Fibroblast of peridontal ligament (primary cell): ENCODE measurements around the gene LRRC3C.
"Not testable (repeated sequence)": the region's sequence is repeated elsewhere in the genome, so short reads cannot be mapped to it uniquely, and the experiment has no call there.

ENCODE experiments used
- DNase-seq: peaks from one replicate; pipeline ENCODE4 v3.0.0-alpha.2; 2010; ENCODE audit errors: extremely low read depth

LRRC3C gene, protein sequence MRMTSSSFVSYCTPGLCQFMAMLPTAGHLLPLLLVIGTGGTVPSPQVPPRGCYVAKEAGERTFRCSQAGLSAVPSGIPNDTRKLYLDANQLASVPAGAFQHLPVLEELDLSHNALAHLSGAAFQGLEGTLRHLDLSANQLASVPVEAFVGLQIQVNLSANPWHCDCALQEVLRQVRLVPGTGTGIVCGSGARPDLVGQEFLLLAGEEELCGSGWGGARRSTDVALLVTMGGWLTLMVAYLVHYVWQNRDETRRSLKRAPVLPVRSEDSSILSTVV

GRCh38 chr17:39927101-39927928 lies at the start of gene LRRC3C, which contains the start of gene ORMDL3:
Gene LRRC3C (plus strand): TSS chr17:39927732. CDS start chr17:39941524, 13,792 bp downstream.
Gene ORMDL3 (minus strand): TSS chr17:39927601. CDS start chr17:39924203, 3,398 bp downstream.
- peak; percentile 93 for DNase-seq

DNA sequence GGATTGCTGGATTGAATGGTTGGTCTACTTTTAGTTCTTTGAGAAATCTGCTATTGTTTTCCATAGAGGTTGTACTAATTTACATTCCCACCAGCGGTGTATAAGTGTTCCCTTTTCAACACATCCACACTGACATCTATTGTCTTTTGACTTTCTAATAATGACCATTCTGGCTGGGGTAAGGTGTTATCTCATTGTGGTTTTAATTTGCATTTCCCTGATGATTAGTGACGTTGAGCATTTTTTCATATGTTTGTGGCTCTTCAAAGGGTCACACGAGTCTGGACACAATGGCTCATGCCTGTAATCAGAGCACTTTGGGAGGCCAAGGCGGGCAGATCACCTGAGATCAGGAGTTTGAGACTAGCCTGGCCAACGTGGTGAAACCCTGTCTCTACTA lies 41.4 kb upstream of the LRRC3C start:
- not testable (repeated sequence) for DNase-seq

DNA sequence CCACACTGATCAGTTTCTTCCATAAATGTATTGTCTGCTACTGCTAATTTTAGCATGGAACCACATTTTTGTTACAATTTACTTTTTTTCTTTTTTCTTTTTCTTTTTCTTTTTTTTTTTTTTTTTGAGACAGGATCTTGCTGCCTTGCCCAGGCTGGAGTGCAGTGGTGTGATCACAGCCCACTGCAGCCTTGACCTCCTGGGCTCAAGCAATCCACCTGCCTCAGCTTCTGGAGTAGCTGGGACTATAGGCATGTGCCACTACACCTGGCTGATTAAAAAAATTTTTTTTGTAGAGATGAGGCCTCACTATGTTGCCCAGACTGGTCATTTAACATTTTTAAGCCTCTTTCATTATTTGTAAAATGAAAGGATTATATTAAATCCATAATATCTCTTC lies 40.5 kb upstream of the LRRC3C start:
- no peak for DNase-seq

GRCh38 chr17:39889200-39889599 lies 38.3 kb upstream of the LRRC3C start:
- DNase-seq = no peak

GRCh38 chr17:39894681-39895376 lies 32.7 kb upstream of the LRRC3C start:
- no peak for DNase-seq

- no peak for DNase-seq
Measured at GRCh38 chr17:39898088-39898487, 29.4 kb upstream of the LRRC3C start.

GRCh38 chr17:39899215-39899614 lies 28.3 kb upstream of the LRRC3C start:
- DNase-seq = no peak

GRCh38 chr17:39902027-39902426 lies 25.5 kb upstream of the LRRC3C start:
- not testable (repeated sequence) for DNase-seq

GRCh38 chr17:39903158-39903884 lies 24.2 kb upstream of the LRRC3C start:
- DNase-seq = peak; percentile 50

DNA sequence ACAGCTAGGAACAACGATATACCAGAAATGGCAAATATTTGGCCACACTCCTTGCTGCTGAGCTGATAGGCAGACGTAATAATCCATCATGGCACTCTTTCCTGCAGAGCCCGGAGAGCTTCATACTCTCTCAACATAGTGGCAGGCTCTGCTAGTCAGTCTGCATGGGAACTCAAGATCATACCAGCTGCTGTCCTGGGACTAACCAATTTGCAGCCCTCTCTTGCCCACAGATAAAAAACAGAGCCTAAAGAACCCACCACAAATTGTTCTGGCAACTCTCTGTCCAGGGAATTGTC lies 22.6 kb upstream of the LRRC3C start:
- no peak for DNase-seq

- no peak for DNase-seq
Measured at GRCh38 chr17:39908789-39909352, 18.7 kb upstream of the LRRC3C start.

DNA sequence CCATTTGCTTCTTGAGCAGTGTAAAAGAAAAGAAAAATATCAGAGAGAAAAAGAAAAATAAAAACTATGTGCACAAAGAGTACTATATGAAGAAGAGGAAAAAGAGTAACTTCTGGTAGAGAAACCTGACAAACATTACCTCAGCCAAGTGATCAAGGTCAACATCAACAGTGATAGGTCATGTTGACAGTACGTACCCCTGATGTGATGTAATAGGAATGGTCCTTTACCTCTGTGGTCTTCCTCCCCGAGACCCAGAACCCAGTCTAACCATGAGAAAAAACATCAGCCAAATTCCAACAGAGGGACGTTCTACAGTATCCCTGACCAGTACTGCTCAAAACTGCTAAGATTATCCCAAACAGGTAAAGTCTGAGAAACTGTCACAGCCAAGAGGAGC lies 13.5 kb upstream of the LRRC3C start:
- no peak for DNase-seq

DNA sequence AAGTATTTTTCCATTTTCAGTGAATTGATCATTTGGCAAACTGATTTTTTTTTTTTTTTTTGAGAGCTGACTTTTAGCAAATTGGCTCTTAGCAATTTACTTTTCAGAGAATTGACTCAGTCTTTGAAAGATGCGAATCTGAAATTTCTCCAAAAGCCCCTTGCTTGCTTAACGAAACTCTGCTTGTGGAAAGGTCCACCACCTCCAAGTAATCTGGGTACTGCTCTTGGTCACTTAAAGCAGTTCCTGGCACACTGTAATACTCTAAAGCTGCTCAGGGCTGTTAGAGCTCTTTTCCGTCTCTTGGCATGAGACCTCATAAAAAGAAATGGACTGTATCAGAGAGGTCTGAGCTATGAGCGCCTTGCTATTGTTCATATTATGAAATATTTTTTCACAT lies 12.0 kb upstream of the LRRC3C start:
- no peak for DNase-seq

- peak; percentile 27 for DNase-seq
Measured at GRCh38 chr17:39916918-39917317, 10.6 kb upstream of the LRRC3C start.

DNA sequence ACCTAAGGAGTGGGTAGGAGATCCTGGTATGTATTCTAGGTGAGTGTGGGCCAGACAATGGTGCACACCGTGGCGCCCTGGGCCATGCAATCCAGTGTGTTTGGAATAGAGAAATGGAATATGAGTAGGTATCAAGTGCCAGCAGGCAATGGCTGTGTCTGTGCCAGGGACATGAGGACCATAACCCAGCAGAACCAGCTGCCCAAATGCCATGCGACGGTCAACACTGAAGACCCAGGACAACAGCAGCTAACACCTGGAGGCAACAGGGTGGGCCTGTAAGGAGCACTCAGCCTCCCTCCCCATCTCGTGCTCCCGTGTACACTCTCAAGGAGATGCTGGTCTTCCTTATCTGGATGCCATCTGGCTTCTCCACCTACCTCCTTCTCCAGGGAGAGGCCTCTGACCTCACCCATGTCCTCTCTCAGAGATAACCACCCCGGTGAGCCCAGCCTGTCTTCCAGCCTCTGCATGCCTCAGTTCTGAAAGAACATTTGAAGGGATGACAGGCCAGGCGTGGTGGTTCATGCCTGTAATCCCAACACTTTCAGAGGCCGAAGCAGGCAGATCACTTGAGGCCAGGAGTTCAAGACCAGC lies 8.3 kb upstream of the LRRC3C start:
- DNase-seq = no peak

DNA sequence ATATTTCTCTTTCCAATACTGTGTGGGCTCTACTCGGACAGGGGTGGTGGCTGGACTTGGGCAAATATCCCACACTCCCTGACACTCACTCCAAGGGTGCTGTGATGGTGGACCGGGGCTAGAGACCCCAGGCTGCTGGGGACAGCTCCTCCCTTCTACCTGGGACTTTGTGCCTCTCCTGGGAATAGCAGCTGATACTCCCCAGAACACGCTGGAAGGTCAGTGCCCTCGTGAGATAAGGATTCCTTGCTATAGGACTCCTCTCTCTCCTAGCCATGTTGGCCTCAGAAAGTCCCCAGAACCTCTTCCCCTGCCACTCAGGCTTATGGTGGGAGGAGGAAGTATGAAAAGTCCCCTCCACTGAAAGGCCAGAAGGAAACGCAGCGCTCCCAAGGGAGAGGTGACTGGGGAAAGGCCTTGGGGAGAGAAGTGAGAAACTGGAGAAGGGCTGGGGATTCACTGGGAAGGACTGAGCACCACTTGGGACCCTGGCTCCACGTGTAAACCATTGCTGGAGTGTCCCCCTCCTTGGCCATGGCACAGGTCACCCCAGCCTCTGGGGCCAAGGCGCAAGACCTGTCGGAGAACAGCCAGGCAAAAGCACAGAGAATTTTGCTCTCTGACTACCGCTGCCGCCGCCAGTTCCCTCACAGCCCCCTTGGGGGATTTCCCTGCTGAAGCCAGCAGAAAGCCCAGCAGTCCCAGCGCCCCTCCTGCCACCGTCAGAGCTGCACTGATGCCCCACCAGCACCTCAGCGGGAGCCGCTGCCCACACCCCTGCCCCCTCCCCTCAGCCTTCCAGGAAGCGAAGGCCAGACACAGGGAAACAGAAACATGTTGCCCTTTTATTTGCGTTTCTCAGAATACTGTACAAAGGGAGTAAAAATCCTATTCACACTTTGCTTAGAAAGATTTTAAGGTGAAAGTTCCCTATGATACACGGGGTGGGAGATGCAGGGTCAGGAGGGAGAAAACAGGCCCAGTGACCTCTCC lies 7.0 kb upstream of the LRRC3C start:
- DNase-seq = no peak

DNA sequence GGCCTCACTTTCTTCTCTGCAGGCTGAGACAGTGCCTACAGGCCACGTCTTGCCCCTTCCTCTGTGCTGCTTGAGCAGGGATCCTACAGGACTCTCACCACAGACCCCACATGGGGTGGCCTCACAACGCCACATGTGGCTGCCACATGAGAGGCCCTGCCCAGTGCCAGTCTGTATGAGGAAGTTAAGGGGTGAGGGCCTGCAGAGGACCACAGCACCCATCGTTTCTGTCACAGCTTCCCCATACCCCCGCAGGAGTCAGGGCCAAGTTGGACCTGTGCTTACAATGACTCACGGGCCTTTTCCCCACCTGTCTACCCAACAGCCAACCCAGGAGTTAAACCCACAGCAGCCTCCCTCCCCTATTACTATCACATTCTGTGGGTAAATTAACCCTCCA lies 6.2 kb upstream of the LRRC3C start:
- DNase-seq = no peak

- no peak for DNase-seq
Measured at GRCh38 chr17:39922006-39922405, 5.5 kb upstream of the LRRC3C start.

DNA sequence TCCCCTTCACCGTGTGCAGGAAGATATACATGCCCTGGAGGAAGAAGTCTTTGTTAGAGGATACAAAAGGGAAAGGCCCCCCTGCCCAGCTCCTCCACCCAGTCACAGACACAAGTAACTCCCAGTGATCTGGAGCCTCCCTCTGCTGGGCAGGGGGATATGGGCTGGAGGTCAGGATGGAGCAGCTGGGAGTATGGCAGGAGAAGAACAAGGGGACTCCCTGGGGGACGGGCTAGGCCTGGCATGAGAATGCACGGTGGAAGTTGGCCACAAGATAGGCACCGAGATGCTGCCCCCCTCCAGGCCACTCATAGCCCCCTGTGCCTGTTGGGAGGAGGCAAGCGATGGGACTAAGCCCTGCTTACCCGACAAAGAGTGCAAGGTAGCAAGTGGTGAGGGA lies 4.3 kb upstream of the LRRC3C start:
- DNase-seq = no peak
